Activated CD4-positive, alpha-beta T cell treated with anti-CD3 and anti-CD28 coated beads, Interleukin-2, amount 10 ng/mL, durations not matched to agents 7 days and 5 days (primary cell): ENCODE measurements around the gene RGS9. TPM values are rescaled to one million over a fixed set of nuclear protein-coding genes. Genes with fewer than 3 reads are reported as not detected.
"Not testable (repeated sequence)": the region's sequence is repeated elsewhere in the genome, so short reads cannot be mapped to it uniquely, and the experiment has no call there.

Source experiments
- CTCF ChIA-PET: fragments of 350-600 bp; sonication (Branson Sonifier 250); formaldehyde crosslinking; loops from one replicate; lab custom pipeline; 2021; ENCODE audit warnings: antibody characterized with exemption; lab: Charles Lee
- POLR2A ChIA-PET: fragments of 350-600 bp; sonication (Branson Sonifier 250); formaldehyde crosslinking; loops from one replicate; lab custom pipeline; 2021; ENCODE audit warnings: antibody characterized with exemption; lab: Charles Lee
- DNase-seq: peaks from one replicate; pipeline ENCODE4 v3.0.0-alpha.2; 2020
- H3K27ac Mint-ChIP-seq: one replicate; pipeline ENCODE4 v1.8.0; 2021; ENCODE audit warnings: mild to moderate bottlenecking, moderate library complexity, mixed read lengths
- H3K27me3 Mint-ChIP-seq: one replicate; pipeline ENCODE4 v1.8.0; 2021; ENCODE audit warnings: mixed read lengths
- H3K36me3 Mint-ChIP-seq: one replicate; pipeline ENCODE4 v1.8.0; 2021; ENCODE audit warnings: low read depth, mixed read lengths
- H3K4me1 Mint-ChIP-seq: one replicate; pipeline ENCODE4 v1.8.0; 2021; ENCODE audit warnings: mixed read lengths
- H3K4me3 Mint-ChIP-seq: one replicate; pipeline ENCODE4 v1.8.0; 2021; ENCODE audit warnings: mild to moderate bottlenecking, moderate library complexity, mixed read lengths
- H3K9me3 Mint-ChIP-seq: one replicate; pipeline ENCODE4 v1.8.0; 2021; ENCODE audit warnings: mixed read lengths
- total RNA-seq, 2 experiments: library from RNA; stranded (reverse); gene quantifications; one replicate each; pipeline ENCODE4 v1.2.3, GENCODE V29; 2021

Gene RGS9
- total RNA-seq, 2 experiments from 2014 or later, result 6.0 to 6.3 TPM

- no peaks in the 10 kb centered on the region for H3K36me3 Mint-ChIP-seq
- ChIA-PET CTCF (interaction anchor here (0.6 to 1.9 kb wide), 7 partner anchors 12 to 547 kb away, joined by 3 to 6 read pairs (median 5); partner anchors contain the start of gene LRRC37A3), POLR2A (no interaction called here)
- H3K27ac Mint-ChIP-seq, result no peak overlapping the region
- H3K27me3 Mint-ChIP-seq, result no peaks in the 10 kb centered on the region
- no peaks in the 10 kb centered on the region for H3K9me3 Mint-ChIP-seq
- H3K4me3 Mint-ChIP-seq, result no peak overlapping the region
- DNase-seq, result no peak
- peaks cover 12% of the 10 kb centered on the region for H3K4me1 Mint-ChIP-seq
Measured at GRCh38 chr17:65193305-65193704, 56.1 kb downstream of the RGS9 start.

- Mint-ChIP-seq H3K4me1 (peaks cover 16% of the 10 kb centered on the region), H3K27ac (no peak overlapping the region), H3K4me3 (no peak overlapping the region), H3K36me3 (no peaks in the 10 kb centered on the region), H3K9me3 (no peaks in the 10 kb centered on the region), H3K27me3 (no peaks in the 10 kb centered on the region)
- no peak for DNase-seq
- CTCF ChIA-PET, result interaction anchor here (0.6 to 1.9 kb wide), 4 partner anchors 12 to 274 kb away, joined by 3 to 6 read pairs (median 4); partner anchors contain the start of genes LRRC37A3 and RGS9
- POLR2A ChIA-PET, result no interaction called here
Measured at GRCh38 chr17:65193716-65194293, 56.6 kb downstream of the RGS9 start.

DNA sequence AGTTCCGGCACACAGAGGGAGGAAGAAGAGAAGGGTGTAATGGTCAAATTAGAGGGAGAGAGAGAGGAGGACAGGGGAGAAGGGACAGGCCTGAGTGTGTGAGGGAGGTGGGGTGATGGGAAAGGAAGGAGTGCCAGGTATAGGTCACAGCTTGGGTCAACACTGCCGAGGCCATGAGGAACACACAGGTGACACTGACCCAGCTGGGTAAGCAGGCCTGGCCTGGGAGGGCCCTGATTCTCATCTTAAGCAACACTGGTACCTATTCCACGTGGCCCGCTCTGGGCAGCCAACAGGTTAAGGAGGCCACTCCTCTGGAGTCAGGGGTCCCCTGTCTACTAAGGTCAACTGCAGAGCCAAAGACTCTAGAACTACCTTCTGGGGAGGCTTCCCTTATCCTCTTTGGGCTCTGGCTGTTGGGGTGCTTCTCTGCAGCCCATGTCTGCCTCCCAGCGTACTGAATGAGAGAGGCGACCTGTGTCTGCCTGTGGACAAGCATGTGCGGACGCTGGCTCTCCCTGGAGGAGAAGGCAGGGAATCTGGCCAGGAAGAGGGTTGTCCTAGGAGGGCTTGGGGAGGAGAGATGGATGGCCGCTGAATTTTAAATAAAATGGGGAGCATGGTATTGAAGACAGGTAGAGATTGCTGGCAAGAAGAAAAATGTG, 57.6 kb downstream of the RGS9 start:
- Mint-ChIP-seq H3K36me3 (no peaks in the 10 kb centered on the region), H3K4me3 (no peak overlapping the region), H3K9me3 (no peaks in the 10 kb centered on the region), H3K27me3 (no peaks in the 10 kb centered on the region), H3K27ac (no peak overlapping the region), H3K4me1 (peaks cover 16% of the 10 kb centered on the region)
- DNase-seq, result no peak
- CTCF ChIA-PET, result interaction anchor here (0.9 kb wide), 1 partner anchor 58 kb away, joined by 4 read pairs; the partner anchor contains the start of gene RGS9
- POLR2A ChIA-PET, result no interaction called here

DNA sequence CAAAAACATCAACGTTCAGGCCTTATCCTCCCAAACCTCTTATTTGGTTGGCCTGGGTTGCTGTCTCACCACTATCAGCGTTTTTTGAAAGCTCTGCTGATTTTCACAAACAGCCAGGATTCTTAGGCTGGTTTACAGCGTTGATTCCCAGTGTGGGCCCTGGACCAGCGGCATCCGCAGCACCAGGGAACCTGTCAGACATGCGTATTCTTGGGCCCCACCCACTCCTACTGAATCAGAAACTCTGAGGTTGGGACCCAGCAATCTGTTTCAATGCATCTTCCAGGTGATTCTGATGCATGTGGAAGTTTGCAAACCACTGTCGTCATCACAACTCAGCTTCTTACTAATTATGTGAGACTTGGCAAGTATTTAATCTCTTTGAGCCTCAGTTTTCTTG, 58.5 kb downstream of the RGS9 start:
- no peak for DNase-seq
- POLR2A ChIA-PET, result no interaction called here

DNA sequence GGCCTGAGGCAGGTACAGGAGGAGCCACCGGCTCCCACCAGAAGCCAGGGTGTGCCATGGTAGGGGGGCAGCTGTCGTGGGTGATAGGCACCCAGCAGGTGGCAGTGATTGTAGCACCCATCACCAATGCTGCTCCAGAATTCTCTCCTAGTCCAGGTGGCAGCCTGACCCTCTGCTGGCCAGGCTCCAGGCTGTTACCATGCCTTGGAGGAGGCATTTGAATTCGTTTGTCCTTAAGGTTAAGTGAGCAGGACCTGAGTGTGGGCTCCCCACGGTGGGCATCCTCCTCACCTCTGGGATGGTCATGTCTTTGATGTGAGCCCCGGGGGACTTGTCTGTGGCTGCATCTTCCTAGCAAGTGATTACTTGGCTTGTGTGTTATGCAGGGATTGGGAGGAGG, 59.4 kb downstream of the RGS9 start:
- DNase-seq, result no peak
- no peak overlapping the region for H3K27ac Mint-ChIP-seq
- H3K36me3 Mint-ChIP-seq, result no peaks in the 10 kb centered on the region
- peaks cover 2% of the 10 kb centered on the region for H3K27me3 Mint-ChIP-seq
- CTCF ChIA-PET, result interaction anchor here (0.5 to 0.8 kb wide), 2 partner anchors 59 to 359 kb away, joined by 3 to 5 read pairs; partner anchors contain the start of gene RGS9
- POLR2A ChIA-PET, result no interaction called here
- no peaks in the 10 kb centered on the region for H3K9me3 Mint-ChIP-seq
- no peak overlapping the region for H3K4me3 Mint-ChIP-seq
- peaks cover 15% of the 10 kb centered on the region for H3K4me1 Mint-ChIP-seq

More for the DNA sequence above, 58.5 kb downstream of the RGS9 start:
- Mint-ChIP-seq H3K4me1 (peaks cover 16% of the 10 kb centered on the region), H3K27me3 (no peaks in the 10 kb centered on the region), H3K36me3 (no peaks in the 10 kb centered on the region), H3K4me3 (no peak overlapping the region), H3K27ac (no peak overlapping the region), H3K9me3 (no peaks in the 10 kb centered on the region)
- CTCF ChIA-PET, result interaction anchor here (0.8 kb wide), 1 partner anchor 14 kb away, joined by 3 read pairs; no protein-coding TSS in a partner anchor

DNA sequence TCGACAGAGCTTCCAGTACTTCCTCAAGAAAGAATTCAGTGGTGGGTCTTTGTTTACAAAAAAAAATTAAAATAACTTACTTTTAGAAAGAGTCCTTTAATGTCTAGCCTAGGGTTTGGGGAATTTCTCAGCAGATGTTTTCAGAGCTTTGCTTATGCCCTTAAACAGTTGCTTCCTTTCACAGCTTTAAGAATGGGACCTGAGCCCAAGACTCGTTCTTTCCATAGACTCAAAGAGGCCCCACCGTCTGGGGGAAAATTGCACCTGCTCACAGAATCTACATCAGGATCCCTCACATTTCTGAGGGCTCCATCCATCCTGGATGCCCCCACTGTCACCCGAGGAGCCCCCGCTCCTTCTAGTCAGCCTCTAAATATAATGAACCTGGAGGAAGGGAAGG, 60.0 kb downstream of the RGS9 start:
- POLR2A ChIA-PET, result no interaction called here
- CTCF ChIA-PET, result interaction anchor here (0.6 to 1.5 kb wide), 4 partner anchors 12 to 384 kb away, joined by 3 to 4 read pairs (median 3); partner anchors contain the start of genes LRRC37A3 and RGS9
- peaks cover 9% of the 10 kb centered on the region for H3K4me1 Mint-ChIP-seq
- no peak overlapping the region for H3K4me3 Mint-ChIP-seq
- DNase-seq, result no peak
- H3K27me3 Mint-ChIP-seq, result peaks cover 4% of the 10 kb centered on the region
- H3K9me3 Mint-ChIP-seq, result no peaks in the 10 kb centered on the region
- no peak overlapping the region for H3K27ac Mint-ChIP-seq
- H3K36me3 Mint-ChIP-seq, result no peaks in the 10 kb centered on the region

DNA sequence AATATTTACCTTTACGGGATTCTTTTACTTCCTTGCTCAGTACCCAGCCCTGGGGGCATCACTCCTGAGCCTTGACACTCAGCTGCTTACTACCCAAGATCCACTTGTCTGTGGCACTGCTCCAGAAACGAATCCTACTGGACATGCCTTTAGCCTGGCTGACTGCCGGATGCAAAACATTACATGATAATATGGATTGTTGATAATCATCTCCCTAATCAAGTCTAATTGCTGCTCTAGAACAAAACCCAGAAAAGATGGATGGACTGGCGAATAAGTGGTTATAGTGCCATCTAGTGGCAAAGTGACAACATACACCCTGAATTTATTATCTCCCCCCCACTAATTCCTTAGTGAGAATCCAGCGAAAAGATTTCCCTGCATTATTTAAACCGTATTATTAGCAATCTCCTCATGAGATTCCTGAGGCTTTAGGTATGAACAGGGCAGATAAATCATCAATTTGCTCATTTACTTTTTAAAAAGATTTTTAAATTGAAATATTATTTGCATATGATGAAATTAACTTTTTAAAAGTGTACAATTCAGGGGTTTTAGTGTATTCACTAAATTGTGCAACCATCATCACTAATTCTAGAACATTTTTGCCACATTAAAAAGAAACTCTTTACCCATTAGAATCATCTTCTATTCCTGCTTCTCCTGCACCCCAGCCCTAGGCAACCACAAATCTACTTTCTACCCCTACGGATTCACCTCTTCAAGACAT, 61.6 kb downstream of the RGS9 start:
- Mint-ChIP-seq H3K4me3 (no peak overlapping the region), H3K27ac (no peak overlapping the region), H3K36me3 (no peaks in the 10 kb centered on the region), H3K4me1 (peaks cover 4% of the 10 kb centered on the region), H3K27me3 (peaks cover 4% of the 10 kb centered on the region), H3K9me3 (no peaks in the 10 kb centered on the region)
- DNase-seq, result peak; percentile 28
- ChIA-PET CTCF (interaction anchor here (0.6 to 1.5 kb wide), 2 partner anchors 25 to 279 kb away, joined by 4 to 6 read pairs; partner anchors contain the start of gene LRRC37A3), POLR2A (no interaction called here)

GRCh38 chr17:65201331-65201730, 64.2 kb downstream of the RGS9 start:
- ChIA-PET CTCF (no interaction called here), POLR2A (no interaction called here)
- no peaks in the 10 kb centered on the region for H3K36me3 Mint-ChIP-seq
- H3K27me3 Mint-ChIP-seq, result peaks cover 4% of the 10 kb centered on the region
- H3K4me1 Mint-ChIP-seq, result peaks cover 4% of the 10 kb centered on the region
- no peak overlapping the region for H3K27ac Mint-ChIP-seq
- no peak for DNase-seq
- no peaks in the 10 kb centered on the region for H3K9me3 Mint-ChIP-seq
- no peak overlapping the region for H3K4me3 Mint-ChIP-seq

GRCh38 chr17:65202844-65203571, 65.8 kb downstream of the RGS9 start:
- POLR2A ChIA-PET, result no interaction called here
- CTCF ChIA-PET, result no interaction called here
- Mint-ChIP-seq H3K4me3 (no peak overlapping the region), H3K9me3 (no peaks in the 10 kb centered on the region), H3K27me3 (peaks cover 4% of the 10 kb centered on the region), H3K4me1 (peaks cover 4% of the 10 kb centered on the region), H3K36me3 (no peaks in the 10 kb centered on the region), H3K27ac (no peak overlapping the region)
- no peak for DNase-seq

GRCh38 chr17:65204001-65204400, 66.8 kb downstream of the RGS9 start:
- Mint-ChIP-seq H3K27ac (no peak overlapping the region), H3K4me3 (no peak overlapping the region), H3K9me3 (no peaks in the 10 kb centered on the region), H3K36me3 (no peaks in the 10 kb centered on the region), H3K4me1 (no peaks in the 10 kb centered on the region), H3K27me3 (peaks cover 4% of the 10 kb centered on the region)
- POLR2A ChIA-PET, result no interaction called here
- no peak for DNase-seq
- CTCF ChIA-PET, result no interaction called here

DNA sequence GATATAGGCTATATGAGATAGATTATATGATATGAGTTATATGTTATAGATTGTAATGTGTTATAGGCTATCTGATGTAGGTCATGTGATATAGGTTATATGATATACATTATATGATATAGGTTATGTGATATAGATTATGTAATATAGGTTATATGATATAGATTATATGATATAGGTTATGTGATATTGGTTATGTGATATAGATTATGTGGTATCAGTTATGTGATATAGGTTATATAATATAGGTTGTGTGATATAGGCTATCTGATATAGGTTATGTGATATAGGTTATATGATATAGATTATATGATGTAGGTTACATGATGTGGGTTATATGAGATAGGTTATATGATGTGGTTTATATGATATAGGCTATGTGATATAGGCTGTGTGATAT, 68.5 kb downstream of the RGS9 start:
- no peak for DNase-seq
- peaks cover 4% of the 10 kb centered on the region for H3K27me3 Mint-ChIP-seq
- H3K4me3 Mint-ChIP-seq, result no peak overlapping the region
- no peak overlapping the region for H3K27ac Mint-ChIP-seq
- H3K4me1 Mint-ChIP-seq, result no peaks in the 10 kb centered on the region
- POLR2A ChIA-PET, result no interaction called here
- no peaks in the 10 kb centered on the region for H3K36me3 Mint-ChIP-seq
- CTCF ChIA-PET, result no interaction called here
- no peaks in the 10 kb centered on the region for H3K9me3 Mint-ChIP-seq

DNA sequence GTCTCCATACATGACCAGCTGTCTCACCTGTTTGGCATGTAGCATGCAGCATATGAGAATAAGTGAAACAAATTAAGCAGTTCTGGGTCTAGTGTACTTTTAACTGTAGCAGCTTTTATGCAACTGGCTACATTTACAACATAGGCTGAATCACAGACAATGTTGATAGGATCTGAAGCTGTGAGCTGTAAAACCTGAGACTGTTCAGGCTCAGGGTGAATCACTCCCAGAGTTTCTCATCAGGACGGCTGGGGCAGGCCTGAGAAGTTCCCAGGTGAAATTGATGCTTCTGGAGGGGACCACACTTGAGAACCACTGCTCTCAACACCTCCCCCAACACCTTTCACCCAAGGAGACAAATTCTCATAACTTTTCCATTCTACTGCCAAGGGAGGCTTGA, 70.3 kb downstream of the RGS9 start:
- POLR2A ChIA-PET, result not testable (repeated sequence)

More for the DNA sequence above, 70.3 kb downstream of the RGS9 start:
- H3K9me3 Mint-ChIP-seq, H3K27ac Mint-ChIP-seq, H3K36me3 Mint-ChIP-seq, DNase-seq, H3K4me3 Mint-ChIP-seq, H3K4me1 Mint-ChIP-seq, H3K27me3 Mint-ChIP-seq: not testable (repeated sequence)
- CTCF ChIA-PET, result interaction anchor here (1.3 to 1.4 kb wide), 2 partner anchors 51 to 70 kb away, joined by 3 to 4 read pairs; partner anchors contain the start of gene RGS9
